Neural progenitor cell (in vitro differentiated cells): ENCODE data around the gene PPID.

ENCODE experiments used
- CTCF ChIP-seq: fragments of 200-600 bp; sonication (generic); IDR thresholded peaks from 2 replicates; pipeline ENCODE4 v1.5.1; 2017; ENCODE audit warnings: antibody characterized with exemption, mild to moderate bottlenecking
- EZH2 ChIP-seq: fragments of 200-600 bp; sonication (generic); IDR thresholded peaks from 2 replicates; pipeline ENCODE4 v1.6.1; 2017; ENCODE audit warnings: antibody characterized with exemption, mild to moderate bottlenecking, moderate library complexity
- EZH2phosphoT487 ChIP-seq: fragments of 200-600 bp; sonication (generic); IDR thresholded peaks from 2 replicates; pipeline ENCODE4 v1.6.1; 2017; ENCODE audit warnings: antibody characterized with exemption

- no peak for TF ChIP-seq CTCF
- no peak for TF ChIP-seq EZH2
- peak; percentile 36 for TF ChIP-seq EZH2phosphoT487
These were observed 46.2 kb upstream of the PPID start for GRCh38 chr4:158769175-158769921.
